SU-DHL-6 (cell line): Measurements from ENCODE around the gene ATP9A.

Experiments
- H2AFZ ChIP-seq: fragments of 200-600 bp; sonication (generic); 2 replicates; pipeline ENCODE4 v1.6.1; 2014; ENCODE audit warnings: low read depth, mild to moderate bottlenecking, moderate library complexity, mixed read lengths, antibody characterized with exemption, low read length; ENCODE audit not compliant: severe bottlenecking
- H3F3A ChIP-seq: fragments of 200-600 bp; shearing (Covaris generic); 2 replicates; pipeline ENCODE4 v1.6.0; 2016; ENCODE audit warnings: antibody characterized with exemption, mild to moderate bottlenecking; ENCODE audit not compliant: insufficient read depth
- H3K27ac ChIP-seq: fragments of 200-600 bp; sonication (generic); 2 replicates; pipeline ENCODE4 v1.5.1; 2016; ENCODE audit warnings: low read depth, mild to moderate bottlenecking, low read length, moderate library complexity, mixed read lengths
- H3K27me3 ChIP-seq: fragments of 200-600 bp; sonication (generic), shearing (Covaris generic); 2 replicates; pipeline ENCODE4 v1.6.0; 2014; ENCODE audit warnings: mild to moderate bottlenecking, low read length
- H3K36me3 ChIP-seq: fragments of 200-600 bp; sonication (generic); 2 replicates; pipeline ENCODE4 v1.6.1; 2014; ENCODE audit warnings: mild to moderate bottlenecking, low read length, mixed read lengths
- H3K4me2 ChIP-seq: fragments of 300-600, 200-600 bp; shearing (Covaris generic), sonication (generic); 2 replicates; pipeline ENCODE4 v1.6.0; 2014; ENCODE audit warnings: low read length, low read depth, mild to moderate bottlenecking; ENCODE audit not compliant: poor library complexity, severe bottlenecking
- H3K4me3 ChIP-seq: fragments of 200-600 bp; sonication (generic); 2 replicates; pipeline ENCODE4 v1.5.1; 2014; ENCODE audit warnings: antibody characterized with exemption, low read length, mild to moderate bottlenecking, mixed read lengths; ENCODE audit not compliant: insufficient read depth, poor library complexity, severe bottlenecking
- H3K79me2 ChIP-seq: fragments of 200-600 bp; sonication (generic); 2 replicates; pipeline ENCODE4 v1.6.1; 2014; ENCODE audit warnings: mild to moderate bottlenecking, low read length, moderate library complexity; ENCODE audit not compliant: insufficient read depth
- H3K9ac ChIP-seq: fragments of 200-600 bp; sonication (generic); 2 replicates; pipeline ENCODE4 v1.7.0; 2014; ENCODE audit warnings: mild to moderate bottlenecking, low read length
- H3K9me2 ChIP-seq: fragments of 200-600 bp; sonication (generic); replicated peaks from 2 replicates; pipeline ENCODE4 v1.6.1; 2014; ENCODE audit warnings: low read length; ENCODE audit not compliant: insufficient read depth
- H3K9me3 ChIP-seq: fragments of 200-600 bp; sonication (generic); 2 replicates; pipeline ENCODE4 v1.6.1; 2014; ENCODE audit warnings: low read length, mixed read lengths; ENCODE audit not compliant: insufficient read depth
- H4K20me1 ChIP-seq: fragments of 200-600 bp; sonication (generic); 2 replicates; pipeline ENCODE4 v1.6.1; 2014; ENCODE audit warnings: low read depth, mild to moderate bottlenecking, antibody characterized with exemption, low read length, moderate library complexity, mixed read lengths
- CTCF ChIP-seq: fragments of 200-600 bp; sonication (generic); IDR thresholded peaks from one replicate; pipeline ENCODE4 v1.5.1; 2017; ENCODE audit warnings: antibody characterized with exemption, mild to moderate bottlenecking, low read length, moderate library complexity; ENCODE audit not compliant: insufficient read depth, poor library complexity, severe bottlenecking
- EZH2phosphoT487 ChIP-seq: fragments of 200-600 bp; sonication (generic), shearing (Covaris generic); conservative IDR thresholded peaks from 2 replicates; pipeline ENCODE4 v1.6.1; 2018; ENCODE audit warnings: mild to moderate bottlenecking, antibody characterized with exemption, low read length, moderate library complexity, mixed read lengths

ATP9A gene

DNA sequence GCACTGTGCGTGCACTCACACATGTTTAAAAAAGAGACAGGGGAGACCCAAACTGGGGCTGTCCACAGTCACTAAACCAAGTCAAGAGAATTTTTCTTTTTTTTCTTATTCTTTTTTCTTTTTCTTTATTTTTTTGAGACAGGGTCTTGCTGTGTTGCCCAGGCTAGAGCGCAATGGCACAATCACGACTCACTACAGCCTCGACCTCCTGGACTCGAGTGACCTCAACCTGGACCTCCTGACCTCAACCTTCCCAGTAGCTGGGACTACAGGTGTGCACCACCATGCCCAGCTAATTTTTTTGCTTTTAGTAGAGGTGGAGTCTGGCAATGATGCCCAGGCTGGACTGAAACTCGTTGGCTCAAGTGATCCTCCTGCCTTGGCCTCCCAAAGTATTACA is 136.2 kb downstream of the ATP9A start:
- no peak overlapping the region for H2AFZ ChIP-seq
- no peaks in the 10 kb centered on the region for H4K20me1 ChIP-seq
- H3K9me3 ChIP-seq, result no peaks in the 10 kb centered on the region
- H3K36me3 ChIP-seq, result no peaks in the 10 kb centered on the region
- no peak overlapping the region for H3K4me3 ChIP-seq
- no peaks in the 10 kb centered on the region for H3F3A ChIP-seq
- TF ChIP-seq CTCF (no peak), EZH2phosphoT487 (no peak)
- no peak overlapping the region for H3K27ac ChIP-seq
- no peak overlapping the region for H3K4me2 ChIP-seq
- H3K27me3 ChIP-seq, result no peaks in the 10 kb centered on the region
- no peak overlapping the region for H3K9ac ChIP-seq
- H3K9me2 ChIP-seq, result no peaks in the 10 kb centered on the region
- no peaks in the 10 kb centered on the region for H3K79me2 ChIP-seq

- no peaks in the 10 kb centered on the region for H3K9me3 ChIP-seq
- H3K9me2 ChIP-seq, result no peaks in the 10 kb centered on the region
- TF ChIP-seq CTCF (no peak), EZH2phosphoT487 (no peak)
- no peaks in the 10 kb centered on the region for H3F3A ChIP-seq
- no peak overlapping the region for H3K4me3 ChIP-seq
- H2AFZ ChIP-seq, result no peak overlapping the region
- no peaks in the 10 kb centered on the region for H3K36me3 ChIP-seq
- no peaks in the 10 kb centered on the region for H3K79me2 ChIP-seq
- no peak overlapping the region for H3K27ac ChIP-seq
- no peak overlapping the region for H3K4me2 ChIP-seq
- H4K20me1 ChIP-seq, result no peaks in the 10 kb centered on the region
- no peaks in the 10 kb centered on the region for H3K27me3 ChIP-seq
- H3K9ac ChIP-seq, result no peak overlapping the region
Observed at GRCh38 chr20:51631011-51631950, 136.9 kb downstream of the ATP9A start.

- no peaks in the 10 kb centered on the region for H4K20me1 ChIP-seq
- no peaks in the 10 kb centered on the region for H3K9me3 ChIP-seq
- H2AFZ ChIP-seq, result no peak overlapping the region
- H3K4me2 ChIP-seq, result no peak overlapping the region
- no peaks in the 10 kb centered on the region for H3K27me3 ChIP-seq
- H3K4me3 ChIP-seq, result no peak overlapping the region
- H3K9ac ChIP-seq, result no peak overlapping the region
- H3K9me2 ChIP-seq, result no peaks in the 10 kb centered on the region
- H3F3A ChIP-seq, result no peaks in the 10 kb centered on the region
- H3K27ac ChIP-seq, result no peak overlapping the region
- H3K36me3 ChIP-seq, result no peaks in the 10 kb centered on the region
- TF ChIP-seq EZH2phosphoT487, result no peak
- no peak for TF ChIP-seq CTCF
- H3K79me2 ChIP-seq, result no peaks in the 10 kb centered on the region
Observed at GRCh38 chr20:51629399-51630058, 138.7 kb downstream of the ATP9A start.
